Measurements from ENCODE around the gene ABCB9. TPM values are rescaled to one million over a fixed set of nuclear protein-coding genes. Genes with fewer than 3 reads are reported as not detected.

Gene ABCB9
- total RNA-seq, 1 donor from 2014 or later = 11.6 TPM

GRCh38 chr12:122975790-122976647 is 9.8 kb upstream of the ABCB9 start:
- H2AFZ ChIP-seq (ENCODE audit: low read depth, low read length) = peak overlapping the region; percentile 83
- TF ChIP-seq CTCF (IDR thresholded peaks at IDR 0.05; ENCODE audit: insufficient read depth, low read depth, low read length) (no peak), EZH2 (IDR thresholded peaks at IDR 0.05; ENCODE audit: insufficient read depth, low read length) (no peak)

GRCh38 chr12:122974892-122975789 is 8.9 kb upstream of the ABCB9 start, which contains the start of gene OGFOD2:
TSS of gene OGFOD2 (plus strand) at chr12:122975244. CDS start at chr12:122975252, 8 bp downstream.
- Histone ChIP-seq H3K36me3 (ENCODE audit: insufficient read depth, low read length) (no peaks in the 10 kb centered on the region), H3K27me3 (ENCODE audit: insufficient read depth, low read length) (no peaks in the 10 kb centered on the region), H3K4me1 (ENCODE audit: insufficient read depth, low read length) (peaks cover 26% of the 10 kb centered on the region), H3K9ac (ENCODE audit: low read length) (peak within 1 kb of the TSS; percentile 96), H3K27ac (ENCODE audit: low read depth, low read length) (peak within 1 kb of the TSS; percentile 96), H3K79me2 (ENCODE audit: insufficient read depth, low read length) (peaks cover 50% of the 10 kb centered on the region), H3K4me3 (ENCODE audit: insufficient read depth, low read depth, low read length) (peak within 1 kb of the TSS; percentile 85), H2AFZ (ENCODE audit: low read depth, low read length) (peak within 1 kb of the TSS; percentile 89), H3K9me3 (ENCODE audit: insufficient read depth, low read depth, low read length) (no peaks in the 10 kb centered on the region), H4K20me1 (ENCODE audit: insufficient read depth, low read length) (no peaks in the 10 kb centered on the region), H3K4me2 (ENCODE audit: low read length) (peak within 1 kb of the TSS; percentile 97)
- no peaks in the 10 kb centered on the region for H3K9me3 Mint-ChIP-seq (ENCODE audit: unreplicated experiment)
- H3K27ac Mint-ChIP-seq (ENCODE audit: unreplicated experiment) = peak within 1 kb of the TSS; percentile 97
- H3K36me3 Mint-ChIP-seq (ENCODE audit: low read depth, unreplicated experiment) = no peaks in the 10 kb centered on the region
- H3K27me3 Mint-ChIP-seq (ENCODE audit: low read depth, unreplicated experiment) = no peaks in the 10 kb centered on the region
- H3K4me1 Mint-ChIP-seq (ENCODE audit: low read depth, unreplicated experiment) = peaks cover 10% of the 10 kb centered on the region
- H3K4me3 Mint-ChIP-seq (ENCODE audit: unreplicated experiment) = peak within 1 kb of the TSS; percentile 97
- no peak for TF ChIP-seq EZH2 (IDR thresholded peaks at IDR 0.05; ENCODE audit: insufficient read depth, low read length)
- no peak for TF ChIP-seq CTCF (IDR thresholded peaks at IDR 0.05; ENCODE audit: insufficient read depth, low read depth, low read length)
- FAIRE-seq (no peak), DNase-seq (ENCODE audit: low read depth) (peak; percentile 83)

More at GRCh38 chr12:122975790-122976647, 9.8 kb upstream of the ABCB9 start:
- Histone ChIP-seq H3K27me3 (ENCODE audit: insufficient read depth, low read length) (no peaks in the 10 kb centered on the region), H3K9ac (ENCODE audit: low read length) (peak overlapping the region; percentile 96), H3K4me2 (ENCODE audit: low read length) (peak overlapping the region; percentile 97), H3K4me1 (ENCODE audit: insufficient read depth, low read length) (peaks cover 28% of the 10 kb centered on the region), H3K27ac (ENCODE audit: low read depth, low read length) (peak overlapping the region; percentile 96), H3K4me3 (ENCODE audit: insufficient read depth, low read depth, low read length) (peak overlapping the region; percentile 85), H3K79me2 (ENCODE audit: insufficient read depth, low read length) (peaks cover 59% of the 10 kb centered on the region), H3K9me3 (ENCODE audit: insufficient read depth, low read depth, low read length) (no peaks in the 10 kb centered on the region), H3K36me3 (ENCODE audit: insufficient read depth, low read length) (no peaks in the 10 kb centered on the region), H4K20me1 (ENCODE audit: insufficient read depth, low read length) (no peaks in the 10 kb centered on the region)
- Mint-ChIP-seq H3K27me3 (ENCODE audit: low read depth, unreplicated experiment) (no peaks in the 10 kb centered on the region), H3K27ac (ENCODE audit: unreplicated experiment) (peak overlapping the region; percentile 97), H3K36me3 (ENCODE audit: low read depth, unreplicated experiment) (no peaks in the 10 kb centered on the region), H3K9me3 (ENCODE audit: unreplicated experiment) (no peaks in the 10 kb centered on the region), H3K4me3 (ENCODE audit: unreplicated experiment) (peak overlapping the region; percentile 97), H3K4me1 (ENCODE audit: low read depth, unreplicated experiment) (peaks cover 10% of the 10 kb centered on the region)
- DNase-seq (ENCODE audit: low read depth) (no peak), FAIRE-seq (no peak)
